Memory B cell (primary cell): Measurements from ENCODE around the gene TFDP2.
A peak's percentile ranks its signal among the peaks of the same experiment; 100 is the strongest.
"Not testable (repeated sequence)": the region's sequence is repeated elsewhere in the genome, so short reads cannot be mapped to it uniquely, and the experiment has no call there.

Experiments used
- ATAC-seq: fragments of 150-1000 bp; cut with Tn5 transposase; 2 replicates; pipeline ENCODE4 v1.10.0; 2021; ENCODE audit warnings: low read depth, mild to moderate bottlenecking, moderate library complexity
- DNase-seq, 2 donors: peaks; one replicate each; pipeline ENCODE4 v3.0.0; 2022; ENCODE audit warnings: low spot score in 2 of 2
- H3K27ac Mint-ChIP-seq: one replicate; pipeline ENCODE4 v1.8.0; 2022; ENCODE audit warnings: mild to moderate bottlenecking, moderate library complexity, mixed read lengths
- H3K27me3 Mint-ChIP-seq: one replicate; pipeline ENCODE4 v1.8.0; 2022; ENCODE audit warnings: mixed read lengths
- H3K36me3 Mint-ChIP-seq: one replicate; pipeline ENCODE4 v1.8.0; 2022; ENCODE audit warnings: mild to moderate bottlenecking, mixed read lengths
- H3K4me1 Mint-ChIP-seq: one replicate; pipeline ENCODE4 v1.8.0; 2022; ENCODE audit warnings: mixed read lengths
- H3K4me3 Mint-ChIP-seq: one replicate; pipeline ENCODE4 v1.8.0; 2022; ENCODE audit warnings: mild to moderate bottlenecking, moderate library complexity, mixed read lengths
- H3K9me3 Mint-ChIP-seq: one replicate; pipeline ENCODE4 v1.8.0; 2022; ENCODE audit warnings: mixed read lengths

Gene TFDP2

DNA sequence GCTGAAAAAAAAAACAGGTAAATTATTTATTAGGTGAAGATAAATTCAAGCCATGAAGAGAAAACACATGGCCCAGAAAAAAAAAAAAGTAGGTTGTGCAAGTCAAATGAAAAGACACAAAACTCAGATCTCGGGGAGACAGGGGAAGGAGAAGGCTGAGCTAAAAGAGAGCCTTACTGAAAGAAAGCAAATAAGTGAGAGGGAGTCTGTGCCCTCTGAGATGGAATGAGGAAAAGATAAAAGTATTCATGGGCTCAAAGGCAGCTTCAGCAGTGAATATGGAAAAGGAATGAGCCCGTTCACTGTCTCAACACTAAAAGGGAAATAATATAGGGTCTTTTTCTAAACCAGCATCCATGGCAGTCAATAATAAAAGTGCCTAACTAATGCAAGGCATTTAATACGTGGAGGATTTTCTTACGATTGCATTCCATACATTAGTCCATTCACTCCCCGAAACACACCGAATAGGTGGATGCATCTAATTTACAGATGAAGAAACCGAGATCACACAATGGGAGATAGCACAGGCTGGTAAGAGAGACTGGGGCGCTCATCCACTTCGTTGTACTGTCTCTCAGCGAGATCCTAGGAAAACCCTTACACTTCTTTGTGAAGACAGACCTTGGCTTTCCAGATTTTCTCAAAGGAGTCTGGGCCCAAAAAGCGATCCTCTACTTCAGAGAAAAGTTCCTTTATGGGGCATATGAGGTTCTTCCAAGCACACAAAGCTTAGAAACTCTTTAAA, 1.1 kb downstream of the TFDP2 start:
- H3K36me3 Mint-ChIP-seq: no peaks in the 10 kb centered on the region
- peak overlapping the region; percentile 94 for H3K4me3 Mint-ChIP-seq
- peaks cover 14% of the 10 kb centered on the region for H3K4me1 Mint-ChIP-seq
- ATAC-seq (no peak), DNase-seq (no peak)
- no peaks in the 10 kb centered on the region for H3K9me3 Mint-ChIP-seq
- no peaks in the 10 kb centered on the region for H3K27me3 Mint-ChIP-seq
- H3K27ac Mint-ChIP-seq: peak overlapping the region; percentile 36

DNA sequence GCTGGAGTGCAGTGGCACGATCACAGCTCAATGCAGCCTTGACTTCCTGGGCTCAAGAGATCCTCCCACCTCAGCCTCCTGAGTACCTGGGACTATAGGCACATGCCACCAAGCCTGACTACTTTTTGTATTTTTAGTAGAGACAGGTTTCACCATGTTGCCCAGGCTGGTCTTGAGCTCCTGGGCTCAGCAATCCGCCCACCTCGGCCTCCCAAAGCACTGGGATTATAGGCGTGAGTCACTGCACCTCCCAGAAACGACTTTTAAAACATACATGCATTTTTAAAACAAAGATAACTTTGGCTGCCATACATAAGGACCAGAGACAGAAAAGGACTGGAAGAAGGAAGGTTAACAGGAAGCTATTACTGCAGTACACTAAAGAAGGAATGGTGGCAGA, 4.8 kb downstream of the TFDP2 start:
- H3K4me1 Mint-ChIP-seq: peaks cover 18% of the 10 kb centered on the region
- H3K9me3 Mint-ChIP-seq, H3K4me3 Mint-ChIP-seq, DNase-seq, H3K27me3 Mint-ChIP-seq, ATAC-seq, H3K27ac Mint-ChIP-seq: not testable (repeated sequence)
- peaks cover 11% of the 10 kb centered on the region for H3K36me3 Mint-ChIP-seq

DNA sequence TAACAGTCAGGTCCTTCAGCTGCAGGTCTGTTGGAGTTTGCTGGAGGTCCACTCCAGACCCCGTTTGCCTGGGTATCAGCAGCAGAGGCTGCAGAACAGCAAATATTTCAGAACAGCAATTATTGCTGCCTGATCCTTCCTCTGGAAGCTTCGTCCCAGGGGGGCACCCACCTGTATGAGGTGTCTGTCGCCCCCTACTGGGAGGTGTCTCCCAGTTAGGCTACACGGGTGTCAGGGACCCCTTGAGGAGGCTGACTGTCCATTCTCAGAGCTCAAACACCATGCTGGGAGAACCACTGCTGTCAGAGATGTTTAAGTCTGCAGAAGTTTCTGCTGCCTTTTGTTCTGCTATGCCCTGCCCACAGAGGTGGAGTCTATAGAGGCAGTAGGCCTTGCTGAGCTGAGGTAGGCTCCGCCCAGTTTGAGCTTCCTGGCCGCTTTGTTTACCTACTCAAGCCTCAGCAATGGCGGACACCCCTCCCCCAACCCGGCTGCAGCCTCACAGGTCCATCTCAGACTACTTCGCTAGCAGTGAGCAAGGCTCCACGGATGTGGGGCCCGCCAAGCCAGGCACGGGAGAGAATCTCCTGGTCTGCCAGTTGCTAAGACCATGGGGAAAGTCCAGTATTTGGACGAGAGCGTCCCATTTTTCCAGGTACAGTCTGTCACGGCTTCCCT, 8.6 kb downstream of the TFDP2 start:
- H3K4me1 Mint-ChIP-seq, H3K27me3 Mint-ChIP-seq, H3K27ac Mint-ChIP-seq, H3K9me3 Mint-ChIP-seq, ATAC-seq, DNase-seq, H3K4me3 Mint-ChIP-seq: not testable (repeated sequence)
- H3K36me3 Mint-ChIP-seq: peaks cover 15% of the 10 kb centered on the region

DNA sequence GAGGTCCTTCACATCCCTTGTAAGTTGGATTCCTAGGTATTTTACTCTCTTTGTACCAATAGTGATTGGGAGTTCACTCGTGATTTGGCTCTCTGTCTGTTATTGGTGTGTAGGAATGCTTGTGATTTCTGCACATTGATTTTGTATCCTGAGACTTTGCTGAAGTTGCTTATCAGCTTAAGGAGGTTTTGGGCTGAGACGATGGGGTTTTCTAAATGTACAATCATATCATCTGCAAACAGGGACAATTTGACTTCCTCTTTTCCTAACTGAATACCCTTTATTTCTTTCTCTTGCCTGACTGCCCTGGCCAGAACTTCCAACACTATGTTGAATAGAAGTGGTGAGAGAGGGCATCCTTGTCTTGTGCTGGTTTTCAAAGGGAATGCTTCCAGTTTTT, 12.3 kb downstream of the TFDP2 start:
- DNase-seq, H3K4me1 Mint-ChIP-seq, ATAC-seq, H3K27me3 Mint-ChIP-seq, H3K9me3 Mint-ChIP-seq, H3K4me3 Mint-ChIP-seq: not testable (repeated sequence)
- peaks cover 16% of the 10 kb centered on the region for H3K36me3 Mint-ChIP-seq
- H3K27ac Mint-ChIP-seq: peak overlapping the region; percentile 32

DNA sequence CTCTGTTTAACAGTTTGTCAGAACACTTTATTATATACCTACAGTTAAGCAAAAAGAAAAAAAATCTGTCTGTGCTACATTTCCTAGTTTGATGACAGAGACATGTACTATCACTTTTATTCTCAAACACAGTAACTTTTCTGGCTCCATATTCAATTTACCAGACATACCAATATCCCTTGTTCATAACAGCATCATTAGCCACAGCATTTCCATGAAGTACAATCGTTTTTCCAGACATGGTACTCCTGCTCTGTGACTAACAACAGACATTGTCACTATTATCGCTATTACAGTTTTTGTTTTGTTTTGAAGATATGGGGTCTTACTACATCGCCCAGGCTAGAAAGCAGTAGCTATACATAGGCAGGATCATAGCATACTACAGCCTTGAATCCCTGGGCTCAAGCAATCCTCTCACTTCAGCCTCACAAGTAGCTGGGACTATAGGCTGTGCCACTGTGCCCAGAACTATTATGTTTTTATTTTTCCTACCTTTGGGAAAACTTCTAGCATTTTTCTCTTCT, 14.5 kb downstream of the TFDP2 start:
- H3K27me3 Mint-ChIP-seq: no peaks in the 10 kb centered on the region
- H3K4me3 Mint-ChIP-seq: no peak overlapping the region
- H3K4me1 Mint-ChIP-seq: peaks cover 9% of the 10 kb centered on the region
- peaks cover 14% of the 10 kb centered on the region for H3K36me3 Mint-ChIP-seq
- H3K27ac Mint-ChIP-seq: peak overlapping the region; percentile 54
- DNase-seq: no peak
- no peak for ATAC-seq
- peaks cover 3% of the 10 kb centered on the region for H3K9me3 Mint-ChIP-seq

DNA sequence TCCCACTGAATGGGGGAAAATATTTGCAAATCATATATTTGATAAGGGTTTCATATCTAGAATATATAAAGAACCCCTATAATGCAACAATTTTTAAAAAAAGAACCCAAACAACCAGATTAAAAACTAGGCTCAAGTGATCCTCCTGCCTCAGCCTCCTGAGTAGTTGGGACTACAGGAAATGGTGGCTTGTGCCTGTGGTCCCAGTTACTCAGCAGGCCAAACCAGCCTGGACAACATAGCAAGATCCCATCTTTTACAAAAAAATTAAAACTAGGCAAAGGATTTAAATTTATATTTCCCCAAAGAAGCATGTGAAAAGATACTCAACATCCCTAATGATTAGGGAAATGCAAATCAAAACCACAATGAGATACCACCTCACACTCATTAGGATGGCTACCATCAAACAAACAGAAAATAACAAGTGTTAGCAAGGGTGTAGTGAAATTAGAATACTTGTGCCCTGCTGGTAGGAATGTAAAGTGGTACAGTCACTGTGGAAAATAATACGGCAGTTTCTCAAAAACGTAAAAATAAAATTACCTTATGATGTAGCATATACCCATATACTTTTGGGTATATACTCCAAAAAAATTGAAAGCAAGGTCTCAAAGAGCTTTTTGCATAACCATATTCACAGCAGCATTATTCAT, 19.7 kb downstream of the TFDP2 start:
- Mint-ChIP-seq H3K4me3 (no peak overlapping the region), H3K4me1 (peaks cover 3% of the 10 kb centered on the region), H3K27me3 (no peaks in the 10 kb centered on the region), H3K36me3 (peaks cover 7% of the 10 kb centered on the region), H3K9me3 (no peaks in the 10 kb centered on the region), H3K27ac (no peak overlapping the region)
- DNase-seq: no peak
- no peak for ATAC-seq

DNA sequence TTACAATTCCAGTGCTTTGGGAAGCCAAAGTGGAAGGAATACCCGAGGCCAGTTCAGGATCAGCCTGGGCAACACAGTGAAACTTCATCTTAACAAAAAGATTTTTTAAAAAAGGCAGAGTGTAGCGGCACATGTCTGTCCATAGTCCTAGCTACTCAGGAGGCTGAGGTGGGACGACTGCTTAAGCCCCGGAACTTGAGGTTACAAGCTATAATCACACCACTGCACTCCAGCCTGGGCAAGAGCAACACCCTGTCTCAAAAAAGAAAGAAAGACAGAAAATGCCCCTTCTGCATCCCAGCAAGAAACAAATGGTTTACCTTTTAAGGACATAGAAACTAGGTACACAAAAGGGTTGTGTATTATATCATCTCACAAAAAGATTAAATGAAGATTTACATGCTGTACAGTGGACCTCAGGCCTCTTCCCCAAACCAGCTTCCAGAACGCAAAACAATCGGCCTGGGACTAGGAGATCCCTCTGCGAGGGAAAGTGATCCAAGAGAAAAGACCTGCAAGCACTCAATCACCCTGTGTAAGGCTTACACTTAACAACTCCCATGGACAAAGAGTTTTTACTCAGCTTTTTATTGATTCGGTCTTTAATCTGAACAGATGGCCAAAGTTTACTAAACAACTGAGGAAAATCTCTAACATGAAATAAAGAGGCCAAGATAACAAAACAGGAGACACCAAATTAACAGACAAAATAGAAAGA, 21.2 kb downstream of the TFDP2 start:
- Mint-ChIP-seq H3K9me3 (no peaks in the 10 kb centered on the region), H3K4me3 (no peak overlapping the region), H3K27ac (no peak overlapping the region), H3K36me3 (peaks cover 5% of the 10 kb centered on the region), H3K4me1 (peaks cover 3% of the 10 kb centered on the region), H3K27me3 (no peaks in the 10 kb centered on the region)
- no peak for ATAC-seq
- no peak for DNase-seq

DNA sequence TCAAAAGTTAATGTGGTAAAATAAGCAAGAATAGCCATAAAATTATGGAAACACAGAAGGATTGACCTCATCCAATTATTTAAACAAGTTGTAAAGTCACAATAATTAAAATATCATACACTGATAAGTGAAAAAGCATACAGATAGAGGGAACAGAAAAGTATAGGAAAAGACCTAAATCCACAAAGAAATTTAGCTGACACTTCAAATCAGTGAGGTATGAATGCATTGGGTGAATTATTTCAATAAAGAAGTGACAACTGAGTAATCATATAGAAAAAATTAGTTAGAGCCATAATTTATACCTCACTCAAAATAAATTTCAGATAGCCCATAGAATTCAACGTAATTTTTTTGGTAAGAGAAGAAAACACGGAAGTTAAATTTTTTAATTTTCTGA, 25.1 kb downstream of the TFDP2 start:
- H3K4me1 Mint-ChIP-seq: peaks cover 9% of the 10 kb centered on the region
- H3K27ac Mint-ChIP-seq: no peak overlapping the region
- DNase-seq (no peak), ATAC-seq (no peak)
- H3K27me3 Mint-ChIP-seq: no peaks in the 10 kb centered on the region
- H3K4me3 Mint-ChIP-seq: no peak overlapping the region
- no peaks in the 10 kb centered on the region for H3K9me3 Mint-ChIP-seq
- H3K36me3 Mint-ChIP-seq: no peaks in the 10 kb centered on the region

DNA sequence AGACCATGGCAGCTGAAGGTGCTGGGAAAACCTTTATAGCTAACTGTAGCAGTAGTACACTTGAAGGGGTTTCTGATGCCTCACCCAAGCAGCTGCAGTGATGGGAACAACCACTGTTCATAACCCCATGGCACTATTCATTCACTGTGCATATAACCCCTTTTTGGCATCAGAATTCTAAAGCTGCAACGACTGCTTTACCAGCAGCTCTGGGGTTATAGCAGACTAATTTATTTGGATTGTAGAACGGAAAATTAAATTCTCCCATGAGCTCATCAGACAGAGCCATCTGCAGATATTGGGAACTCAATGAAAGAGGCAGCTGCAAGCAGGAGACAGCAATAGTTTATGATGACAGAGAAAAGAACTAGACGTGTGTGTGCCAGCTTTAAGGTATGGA, 28.6 kb downstream of the TFDP2 start:
- H3K36me3 Mint-ChIP-seq: peaks cover 4% of the 10 kb centered on the region
- H3K4me1 Mint-ChIP-seq: peaks cover 8% of the 10 kb centered on the region
- no peak for ATAC-seq
- no peaks in the 10 kb centered on the region for H3K9me3 Mint-ChIP-seq
- no peak overlapping the region for H3K27ac Mint-ChIP-seq
- H3K27me3 Mint-ChIP-seq: no peaks in the 10 kb centered on the region
- DNase-seq: no peak
- H3K4me3 Mint-ChIP-seq: no peak overlapping the region

DNA sequence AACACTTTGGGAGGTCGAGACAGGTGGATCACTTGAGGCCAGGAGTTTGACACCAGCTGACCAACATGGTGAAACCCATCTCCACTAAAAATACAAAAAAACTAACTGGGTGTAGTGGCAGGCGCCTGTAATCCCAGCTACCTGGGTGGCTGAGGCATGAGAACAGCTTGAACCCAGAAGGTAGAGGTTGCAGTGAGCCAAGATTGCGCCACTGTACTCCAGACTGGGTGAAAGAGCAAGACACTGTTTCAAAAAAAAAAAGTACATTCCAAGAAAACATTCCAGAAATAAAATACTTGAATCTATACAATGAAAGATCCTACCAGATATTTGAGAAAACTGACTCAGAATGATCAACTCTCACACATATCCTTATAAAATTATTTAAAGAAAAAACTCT, 30.4 kb downstream of the TFDP2 start:
- DNase-seq (no peak), ATAC-seq (no peak)
- H3K4me1 Mint-ChIP-seq: peaks cover 8% of the 10 kb centered on the region
- no peaks in the 10 kb centered on the region for H3K9me3 Mint-ChIP-seq
- H3K27me3 Mint-ChIP-seq: no peaks in the 10 kb centered on the region
- no peak overlapping the region for H3K27ac Mint-ChIP-seq
- H3K4me3 Mint-ChIP-seq: no peak overlapping the region
- peaks cover 4% of the 10 kb centered on the region for H3K36me3 Mint-ChIP-seq

DNA sequence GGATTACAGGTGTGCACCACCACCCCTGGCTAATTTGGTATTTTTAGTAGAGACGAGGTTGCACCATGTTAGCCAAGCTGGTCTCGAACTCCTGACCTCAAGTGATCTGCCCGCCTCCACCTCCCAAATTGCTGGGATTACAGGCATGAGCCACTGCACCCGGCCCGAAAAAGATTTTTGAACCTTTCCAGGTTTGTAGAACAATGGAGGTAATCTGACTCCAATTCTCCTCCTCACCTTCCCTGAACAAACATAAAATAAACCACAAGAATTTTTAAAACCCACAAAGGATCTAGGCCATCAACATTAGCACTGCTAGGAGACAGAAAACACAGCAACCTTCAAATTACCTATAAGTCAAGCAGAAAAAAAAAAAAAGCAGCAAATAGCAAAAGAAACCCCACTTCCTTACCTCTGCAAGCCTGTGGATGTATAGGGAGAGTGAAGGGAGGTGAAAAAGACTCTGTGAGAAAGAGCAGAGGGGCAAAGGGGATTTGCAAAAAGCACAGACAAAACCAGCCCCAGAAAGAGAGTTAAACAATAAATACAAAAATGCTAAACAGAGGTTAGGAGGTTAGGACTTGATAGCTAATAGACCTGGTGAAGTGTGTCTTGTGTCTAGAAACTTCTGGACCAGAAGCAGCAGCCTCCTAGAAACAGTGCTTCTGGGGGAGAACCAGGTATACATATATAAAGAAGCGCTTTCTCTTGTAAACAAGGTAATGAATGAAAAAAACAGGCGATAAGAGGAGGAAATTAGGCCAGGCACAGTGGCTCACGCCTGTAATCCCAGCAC, 32.1 kb downstream of the TFDP2 start:
- no peak for DNase-seq
- no peak overlapping the region for H3K4me3 Mint-ChIP-seq
- H3K27me3 Mint-ChIP-seq: no peaks in the 10 kb centered on the region
- H3K4me1 Mint-ChIP-seq: peaks cover 8% of the 10 kb centered on the region
- peaks cover 6% of the 10 kb centered on the region for H3K36me3 Mint-ChIP-seq
- ATAC-seq: no peak
- no peaks in the 10 kb centered on the region for H3K9me3 Mint-ChIP-seq
- H3K27ac Mint-ChIP-seq: no peak overlapping the region

DNA sequence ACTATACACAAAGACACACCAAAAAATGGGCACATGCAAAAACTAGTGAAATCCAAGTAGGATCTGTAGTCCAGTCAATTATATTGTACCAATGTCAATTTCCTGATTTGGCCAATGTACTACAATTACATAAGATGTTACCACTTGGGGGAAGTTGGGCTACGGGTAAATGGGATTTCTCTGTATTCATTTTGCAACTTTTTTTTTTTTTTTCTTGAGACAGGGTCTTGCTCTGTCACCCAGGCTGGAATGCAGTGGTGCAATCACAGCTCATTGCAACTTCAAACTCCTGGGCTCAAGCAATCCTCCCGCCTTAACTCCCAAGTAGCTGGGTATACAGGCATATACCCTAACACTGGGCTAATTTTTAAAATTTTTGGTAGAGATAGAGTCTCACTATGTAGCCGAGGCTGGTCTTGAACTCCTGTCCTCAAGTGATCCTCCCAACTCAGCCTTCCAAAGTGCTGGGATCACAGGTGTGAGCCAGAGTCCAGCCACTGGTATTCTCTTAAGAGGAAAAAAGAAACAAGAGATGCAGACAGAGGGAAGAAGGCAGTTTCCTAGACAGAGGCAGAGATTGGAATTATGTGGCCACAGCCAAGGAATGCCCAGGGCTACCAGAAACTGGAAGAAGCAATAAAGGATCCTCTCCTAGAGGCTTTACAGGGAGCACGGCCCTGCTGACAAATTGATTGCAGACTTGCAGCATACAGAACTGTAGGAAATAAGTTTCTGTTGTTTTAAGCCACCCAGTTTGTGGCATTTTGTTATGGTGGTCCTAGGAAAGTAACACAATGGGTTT, 33.3 kb downstream of the TFDP2 start:
- Mint-ChIP-seq H3K4me1 (peaks cover 6% of the 10 kb centered on the region), H3K9me3 (peaks cover 2% of the 10 kb centered on the region), H3K27me3 (no peaks in the 10 kb centered on the region), H3K4me3 (no peak overlapping the region), H3K36me3 (peaks cover 9% of the 10 kb centered on the region), H3K27ac (no peak overlapping the region)
- DNase-seq: no peak
- no peak for ATAC-seq

DNA sequence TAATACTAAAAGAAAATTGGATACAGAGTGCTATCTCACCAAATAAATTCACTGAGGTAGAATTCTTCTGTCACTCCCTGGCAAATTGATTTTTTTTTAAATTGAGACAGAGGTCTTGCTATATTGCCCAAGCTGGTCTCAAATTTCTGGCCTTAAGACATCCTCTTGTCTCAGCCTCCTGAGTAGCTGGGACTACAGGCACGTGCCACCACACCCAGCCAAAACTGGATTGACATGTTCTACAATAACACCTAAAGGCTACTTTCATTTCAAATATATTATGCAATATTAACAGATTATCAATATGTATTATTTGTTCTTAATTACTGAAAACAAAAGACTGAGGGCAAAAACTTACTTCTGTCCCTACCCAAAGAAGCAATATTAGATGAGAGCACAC, 36.7 kb downstream of the TFDP2 start:
- DNase-seq (no peak), ATAC-seq (no peak)
- peaks cover 8% of the 10 kb centered on the region for H3K4me1 Mint-ChIP-seq
- no peak overlapping the region for H3K27ac Mint-ChIP-seq
- no peaks in the 10 kb centered on the region for H3K27me3 Mint-ChIP-seq
- peaks cover 5% of the 10 kb centered on the region for H3K36me3 Mint-ChIP-seq
- H3K4me3 Mint-ChIP-seq: no peak overlapping the region
- H3K9me3 Mint-ChIP-seq: peaks cover 2% of the 10 kb centered on the region
